Loucy (cell line): ENCODE data around the gene TGDS.

Experiments used
- CTCF ChIP-seq: fragments of 200-600 bp; sonication (generic); conservative IDR thresholded peaks from 2 replicates; pipeline ENCODE4 v1.5.1; 2014; ENCODE audit warnings: mild to moderate bottlenecking, antibody characterized with exemption, low read length
- EZH2phosphoT487 ChIP-seq: fragments of 200-600 bp; IDR thresholded peaks from 2 replicates; pipeline ENCODE4 v1.6.1; 2018; ENCODE audit warnings: antibody characterized with exemption, mild to moderate bottlenecking, moderate library complexity, borderline replicate concordance

- TF ChIP-seq CTCF (no peak), EZH2phosphoT487 (no peak)
Observed at GRCh38 chr13:94640721-94641120, 44.8 kb upstream of the TGDS start.
